B cell (primary cell): ENCODE data around the gene ALDH1A2. TPM values are rescaled to one million over a fixed set of nuclear protein-coding genes. Genes with fewer than 3 reads are reported as not detected.
A peak's percentile ranks its signal among the peaks of the same experiment; 100 is the strongest.

Experiments used
- ATAC-seq: fragments of 200-7000 bp; cut with Tn5 transposase; one replicate; pipeline ENCODE4 v1.10.0; 2021; ENCODE audit warnings: low read depth, mild to moderate bottlenecking, moderate number of reproducible peaks, moderate library complexity
- CTCF ChIA-PET: fragments of 350-600 bp; sonication (Branson Sonifier 250); formaldehyde crosslinking; loops from one replicate; lab custom pipeline; 2021; ENCODE audit warnings: antibody characterized with exemption, inconsistent platforms; lab: Charles Lee
- POLR2A ChIA-PET: fragments of 350-600 bp; sonication (Branson Sonifier 250); formaldehyde crosslinking; loops from one replicate; lab custom pipeline; 2021; ENCODE audit warnings: antibody characterized with exemption; lab: Charles Lee
- DNase-seq: peaks from one replicate; pipeline ENCODE4 v3.0.0; 2013
- H2AFZ ChIP-seq: 2 replicates; pipeline ENCODE4 v1.6.1; 2012; ENCODE audit warnings: mild to moderate bottlenecking, low read depth, low read length; ENCODE audit not compliant: insufficient read depth, poor library complexity, severe bottlenecking
- H3K27ac ChIP-seq, 2 donors: 1 replicate in 1 of 2; 2 replicates in 1 of 2; pipeline ENCODE4 v1.5.1; 2012 to 2013; ENCODE audit warnings: low read length in 2 of 2, mild to moderate bottlenecking in 2 of 2, moderate library complexity in 1 of 2
- H3K27me3 ChIP-seq, 4 experiments: fragments of 200-600 bp in 1 of 4; sonication (generic) in 1 of 4; replicated peaks in 1 of 4; 1 replicate in 2 of 4; 2 replicates in 2 of 4; pipeline versions ENCODE4 v1.6.1 to v1.7.0; 2013 to 2016; ENCODE audit warnings: low read length in 3 of 4, mild to moderate bottlenecking in 2 of 4, mixed read lengths in 1 of 4, moderate library complexity in 1 of 4; ENCODE audit not compliant: insufficient read depth in 4 of 4, control insufficient read depth in 3 of 4; ENCODE audit errors: control extremely low read depth in 1 of 4
- H3K36me3 ChIP-seq, 2 experiments: replicated peaks in 1 of 2; 1 replicate in 1 of 2; 2 replicates in 1 of 2; pipeline versions ENCODE4 v1.6.1 to v1.7.1; 2013; ENCODE audit warnings: low read length in 1 of 2; ENCODE audit not compliant: insufficient read depth in 2 of 2, control insufficient read depth in 1 of 2; ENCODE audit errors: control extremely low read depth in 1 of 2, extremely low read depth in 1 of 2
- H3K4me1 ChIP-seq, 2 donors: fragments of 200-600 bp in 1 of 2; sonication (generic) in 1 of 2; 1 replicate in 1 of 2; 2 replicates in 1 of 2; pipeline versions ENCODE4 v1.5.1 to v1.6.1; 2013 to 2017; ENCODE audit warnings: low read length in 2 of 2; ENCODE audit not compliant: control insufficient read depth in 2 of 2, insufficient read depth in 2 of 2
- H3K4me2 ChIP-seq: replicated peaks from 2 replicates; pipeline ENCODE3; 2012; ENCODE audit warnings: mild to moderate bottlenecking, low read depth, low read length; ENCODE audit not compliant: poor library complexity, severe bottlenecking
- H3K4me3 ChIP-seq, 5 experiments: fragments of 200-600 bp in 1 of 5; sonication (generic) in 1 of 5; 1 replicate in 3 of 5; 2 replicates in 2 of 5; pipeline versions ENCODE4 v1.5.1 to v1.7.0; 2011 to 2016; ENCODE audit warnings: low read length in 4 of 5, mild to moderate bottlenecking in 4 of 5, low read depth in 2 of 5, control low read depth in 1 of 5, moderate library complexity in 1 of 5; ENCODE audit not compliant: insufficient read depth in 1 of 5; ENCODE audit errors: control extremely low read depth in 1 of 5, extremely low read depth in 1 of 5
- H3K79me2 ChIP-seq: fragments of 200-600 bp; sonication (generic); one replicate; pipeline ENCODE4 v1.6.0; 2016; ENCODE audit warnings: low read length; ENCODE audit not compliant: control insufficient read depth, insufficient read depth
- H3K9ac ChIP-seq: fragments of 200-600 bp; sonication (generic); 2 replicates; pipeline ENCODE4 v1.6.1; 2017; ENCODE audit warnings: mild to moderate bottlenecking, low read length, moderate library complexity
- H3K9me3 ChIP-seq, 3 donors: one replicate each; pipeline versions ENCODE4 v1.6.1 to v1.7.1; 2013; ENCODE audit warnings: low read length in 2 of 3; ENCODE audit not compliant: control insufficient read depth in 2 of 3, insufficient read depth in 1 of 3; ENCODE audit errors: control extremely low read depth in 1 of 3
- H4K20me1 ChIP-seq: 2 replicates; pipeline ENCODE4 v1.6.0; 2012; ENCODE audit warnings: mild to moderate bottlenecking, low read length; ENCODE audit not compliant: insufficient read depth, control insufficient read depth, poor library complexity, severe bottlenecking
- H3K27ac Mint-ChIP-seq: one replicate; pipeline ENCODE4 v1.8.0; 2021; ENCODE audit warnings: mixed read lengths
- H3K27me3 Mint-ChIP-seq: one replicate; pipeline ENCODE4 v1.8.0; 2021; ENCODE audit warnings: mixed read lengths
- H3K4me1 Mint-ChIP-seq: one replicate; pipeline ENCODE4 v1.8.0; 2021; ENCODE audit warnings: mixed read lengths
- H3K4me3 Mint-ChIP-seq: one replicate; pipeline ENCODE4 v1.8.0; 2021; ENCODE audit warnings: mixed read lengths
- H3K9me3 Mint-ChIP-seq: one replicate; pipeline ENCODE4 v1.8.0; 2022; ENCODE audit warnings: mixed read lengths; ENCODE audit not compliant: insufficient read depth
- EZH2 ChIP-seq: IDR thresholded peaks from 2 replicates; pipeline ENCODE4 v1.6.1; 2012; ENCODE audit warnings: borderline replicate concordance, low read depth, mild to moderate bottlenecking, moderate library complexity, low read length; ENCODE audit not compliant: insufficient read depth, poor library complexity, severe bottlenecking
- WGBS: methylation state at CpG from one replicate; pipeline ENCODE4 v1.1.5; 2013; ENCODE audit warnings: missing lambda C conversion rate; ENCODE audit not compliant: insufficient coverage; 5-methylcytosine and 5-hydroxymethylcytosine counted together
- intact Hi-C: fragments of 100-400 bp; cut with micrococcal nuclease; formaldehyde crosslinking; loops from one replicate; pipeline ENCODE4 v1.10.0; 2022
- polyA plus RNA-seq: library from polyadenylated mRNA; depleted of rRNA; stranded (reverse); fragments of >200 nt; gene quantifications from 2 replicates; pipeline ENCODE4 v1.2.3, GENCODE V29; 2012
- total RNA-seq, 2 donors: library from RNA; stranded (reverse); fragments of 120-200 nt in 1 of 2; gene quantifications; 1 replicate in 1 of 2; 2 replicates in 1 of 2; pipeline versions ENCODE4 v1.2.3 to v1.2.4, GENCODE V29; 2013 to 2022
- TF ChIP-seq, protein P1 (sequence below): fragments of 200-600 bp; IDR thresholded peaks from one replicate; pipeline ENCODE4 v1.8.0; 2022; ENCODE audit warnings: antibody characterized with exemption, mild to moderate bottlenecking

Gene ALDH1A2
- total and polyA plus RNA-seq, 2 donors (not counting 1 experiment from before 2014, with no cell fraction given): not detected

DNA sequence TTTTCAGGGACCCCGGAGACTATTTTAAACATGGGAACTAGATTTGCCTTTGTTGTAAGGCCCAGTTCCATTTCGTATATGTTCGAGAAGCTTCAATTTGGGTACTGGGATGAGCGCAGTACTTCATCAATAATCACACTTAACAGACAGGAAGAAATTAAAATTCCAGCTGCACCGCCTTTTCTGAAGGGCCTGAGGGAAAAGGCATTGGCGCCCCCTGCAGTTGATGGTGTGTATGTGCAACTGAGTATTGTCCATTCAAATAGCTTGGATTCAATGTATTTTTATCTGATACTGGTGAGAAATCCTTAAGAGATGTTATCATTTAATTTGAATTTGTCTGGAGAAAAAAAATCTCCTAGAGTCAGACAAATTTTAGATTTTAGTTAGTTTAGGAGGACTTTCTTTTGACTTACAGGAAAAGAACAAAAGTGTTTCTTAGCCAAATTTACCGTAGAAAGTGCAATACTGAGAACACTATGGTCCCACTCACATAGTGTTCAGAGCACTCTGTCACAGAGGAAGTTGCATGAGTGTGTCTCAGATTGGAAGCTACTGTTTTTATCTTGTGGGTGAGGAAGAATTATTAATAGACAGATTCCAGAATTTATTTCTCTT lies 5.4 kb upstream of the ALDH1A2 start:
- Histone ChIP-seq H3K27ac (no peak overlapping the region), H3K4me2 (no peak overlapping the region), H3K36me3 (no peaks in the 10 kb centered on the region), H2AFZ (no peak overlapping the region), H3K27me3 (peaks cover 0 to 19% (median 15%) of the 10 kb centered on the region in 4 experiments), H3K9ac (no peak overlapping the region), H3K4me1 (peaks cover 3 to 8% of the 10 kb centered on the region in 2 donors), H3K9me3 (no peaks in the 10 kb centered on the region), H4K20me1 (no peaks in the 10 kb centered on the region), H3K79me2 (no peaks in the 10 kb centered on the region), H3K4me3 (no peak overlapping the region)
- Mint-ChIP-seq H3K9me3 (no peaks in the 10 kb centered on the region), H3K27ac (no peak overlapping the region), H3K4me3 (no peak overlapping the region), H3K4me1 (peaks cover 6% of the 10 kb centered on the region), H3K27me3 (peaks cover 53% of the 10 kb centered on the region)
- no peak for ATAC-seq
- ChIA-PET CTCF (no interaction called here), POLR2A (no interaction called here)
- intact Hi-C loops: no loop called here
- no peak for TF ChIP-seq EZH2
- TF ChIP-seq, protein P1, sequence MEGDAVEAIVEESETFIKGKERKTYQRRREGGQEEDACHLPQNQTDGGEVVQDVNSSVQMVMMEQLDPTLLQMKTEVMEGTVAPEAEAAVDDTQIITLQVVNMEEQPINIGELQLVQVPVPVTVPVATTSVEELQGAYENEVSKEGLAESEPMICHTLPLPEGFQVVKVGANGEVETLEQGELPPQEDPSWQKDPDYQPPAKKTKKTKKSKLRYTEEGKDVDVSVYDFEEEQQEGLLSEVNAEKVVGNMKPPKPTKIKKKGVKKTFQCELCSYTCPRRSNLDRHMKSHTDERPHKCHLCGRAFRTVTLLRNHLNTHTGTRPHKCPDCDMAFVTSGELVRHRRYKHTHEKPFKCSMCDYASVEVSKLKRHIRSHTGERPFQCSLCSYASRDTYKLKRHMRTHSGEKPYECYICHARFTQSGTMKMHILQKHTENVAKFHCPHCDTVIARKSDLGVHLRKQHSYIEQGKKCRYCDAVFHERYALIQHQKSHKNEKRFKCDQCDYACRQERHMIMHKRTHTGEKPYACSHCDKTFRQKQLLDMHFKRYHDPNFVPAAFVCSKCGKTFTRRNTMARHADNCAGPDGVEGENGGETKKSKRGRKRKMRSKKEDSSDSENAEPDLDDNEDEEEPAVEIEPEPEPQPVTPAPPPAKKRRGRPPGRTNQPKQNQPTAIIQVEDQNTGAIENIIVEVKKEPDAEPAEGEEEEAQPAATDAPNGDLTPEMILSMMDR: peak; percentile 57
- no CpG with 5 or more reads among the region's 7 CpGs for WGBS
- DNase-seq: peak; percentile 10

DNA sequence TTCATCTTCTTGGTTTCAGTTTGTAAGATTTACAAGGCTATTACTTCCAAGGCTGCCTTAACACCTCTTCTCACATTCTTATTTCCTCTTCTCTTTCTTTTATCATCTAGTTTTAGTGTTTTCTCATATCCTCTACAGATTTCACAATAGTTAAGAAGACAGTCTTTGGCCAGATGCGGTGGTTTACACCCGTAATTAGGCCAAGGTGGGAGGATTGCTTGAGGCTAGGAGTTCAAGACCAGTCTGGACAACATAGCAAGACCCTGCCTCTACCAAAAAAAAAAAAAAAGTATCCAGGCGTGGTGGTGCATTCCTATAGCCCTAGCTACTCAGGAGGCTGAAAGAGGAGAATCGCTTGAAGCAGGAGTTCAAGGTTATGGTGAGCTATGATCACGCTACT lies 3.5 kb upstream of the ALDH1A2 start:
- H3K36me3 ChIP-seq: no peaks in the 10 kb centered on the region
- H3K4me2 ChIP-seq: no peak overlapping the region
- H3K9me3 Mint-ChIP-seq: no peaks in the 10 kb centered on the region
- H3K27me3 ChIP-seq: peaks cover 0 to 35% (median 28%) of the 10 kb centered on the region in 4 experiments
- peaks cover 49% of the 10 kb centered on the region for H3K27me3 Mint-ChIP-seq
- WGBS: no CpG with 5 or more reads among the region's 5 CpGs
- H3K27ac Mint-ChIP-seq: no peak overlapping the region
- H3K4me1 Mint-ChIP-seq: peaks cover 11% of the 10 kb centered on the region
- DNase-seq (no peak), ATAC-seq (no peak)
- peaks cover 0 to 8% (median 0%) of the 10 kb centered on the region in 3 donors for H3K9me3 ChIP-seq
- POLR2A ChIA-PET: no interaction called here
- H3K9ac ChIP-seq: no peak overlapping the region
- no peak overlapping the region for H3K4me3 ChIP-seq
- H3K79me2 ChIP-seq: no peaks in the 10 kb centered on the region
- no peak for TF ChIP-seq EZH2
- TF ChIP-seq, protein P1: no peak
- H4K20me1 ChIP-seq: no peaks in the 10 kb centered on the region
- no peak overlapping the region for H3K27ac ChIP-seq
- H2AFZ ChIP-seq: no peak overlapping the region
- peaks cover 10 to 19% of the 10 kb centered on the region in 2 donors for H3K4me1 ChIP-seq
- CTCF ChIA-PET: interaction anchor here (0.6 kb wide), 1 partner anchor 25 kb away, joined by 3 read pairs; no protein-coding TSS in a partner anchor
- intact Hi-C loops: no loop called here
- no peak overlapping the region for H3K4me3 Mint-ChIP-seq
